Effector CD4-positive, alpha-beta T cell (primary cell): ENCODE results near the gene SULT1A3. TPM values are rescaled to one million over a fixed set of nuclear protein-coding genes. Genes with fewer than 3 reads are reported as not detected.
"Not testable (repeated sequence)": the region's sequence is repeated elsewhere in the genome, so short reads cannot be mapped to it uniquely, and the experiment has no call there.

Experiments used
- DNase-seq: peaks from one replicate; pipeline ENCODE4 v3.0.0-alpha.2; 2020
- total RNA-seq: gene quantifications from one replicate; lab custom pipeline; 2026; lab: John Stamatoyannopoulos, UW

Gene SULT1A3
- total RNA-seq: not detected

- DNase-seq: not testable (repeated sequence)
Measured at GRCh38 chr16:30199049-30199448, at the start of gene SULT1A3. SULT1A3 (plus strand) TSS chr16:30199255; CDS start chr16:30200729, 1,474 bp downstream.

GRCh38 chr16:30151091-30151490 is 48.0 kb upstream of the SULT1A3 start:
- DNase-seq: no peak

GRCh38 chr16:30152517-30152916 is 46.5 kb upstream of the SULT1A3 start:
- no peak for DNase-seq

GRCh38 chr16:30155188-30155587 is 43.9 kb upstream of the SULT1A3 start:
- no peak for DNase-seq

- DNase-seq: no peak
Measured at GRCh38 chr16:30157214-30157613, 41.8 kb upstream of the SULT1A3 start.

- DNase-seq: no peak
Measured at GRCh38 chr16:30163538-30163937, 35.5 kb upstream of the SULT1A3 start.

- no peak for DNase-seq
Measured at GRCh38 chr16:30166202-30166902, 32.7 kb upstream of the SULT1A3 start.

GRCh38 chr16:30168746-30169145 is 30.3 kb upstream of the SULT1A3 start:
- not testable (repeated sequence) for DNase-seq

- DNase-seq: not testable (repeated sequence)
Measured at GRCh38 chr16:30169416-30169815, 29.6 kb upstream of the SULT1A3 start.

GRCh38 chr16:30170145-30170544 is 28.9 kb upstream of the SULT1A3 start:
- not testable (repeated sequence) for DNase-seq

- no peak for DNase-seq
Measured at GRCh38 chr16:30173054-30173453, 26.0 kb upstream of the SULT1A3 start.

GRCh38 chr16:30176876-30177275 is 22.2 kb upstream of the SULT1A3 start:
- not testable (repeated sequence) for DNase-seq

- DNase-seq: no peak
Measured at GRCh38 chr16:30179195-30179594, 19.9 kb upstream of the SULT1A3 start.

GRCh38 chr16:30179931-30180330 is 19.1 kb upstream of the SULT1A3 start:
- no peak for DNase-seq

- no peak for DNase-seq
Measured at GRCh38 chr16:30180741-30181140, 18.3 kb upstream of the SULT1A3 start.

GRCh38 chr16:30183233-30184095 is 15.6 kb upstream of the SULT1A3 start, which contains the start of gene CORO1A:
CORO1A (plus strand) TSS chr16:30183602; CDS start chr16:30185210, 1,608 bp downstream.
- peak; percentile 77 for DNase-seq

GRCh38 chr16:30184096-30184890 is 14.8 kb upstream of the SULT1A3 start:
- peak; percentile 67 for DNase-seq

GRCh38 chr16:30184891-30185682 is 14.0 kb upstream of the SULT1A3 start:
- DNase-seq: no peak

- peak; percentile 71 for DNase-seq
Measured at GRCh38 chr16:30185683-30186421, 13.2 kb upstream of the SULT1A3 start.

- DNase-seq: peak; percentile 4
Measured at GRCh38 chr16:30186444-30186781, 12.6 kb upstream of the SULT1A3 start.
